Posterior cingulate gyrus (tissue), 11 donors: ENCODE data around the gene GALNTL6.

Experiments
- DNase-seq, 10 donors: peaks; one replicate each; pipeline versions ENCODE4 v3.0.0 to v3.0.0-alpha.2; 2020 to 2021; ENCODE audit warnings: mixed read lengths in 3 of 10
- intact Hi-C: fragments of 100-400 bp; cut with DNase I; formaldehyde crosslinking; loops from one replicate; pipeline ENCODE4 v1.15.1; 2023

Gene GALNTL6

DNA sequence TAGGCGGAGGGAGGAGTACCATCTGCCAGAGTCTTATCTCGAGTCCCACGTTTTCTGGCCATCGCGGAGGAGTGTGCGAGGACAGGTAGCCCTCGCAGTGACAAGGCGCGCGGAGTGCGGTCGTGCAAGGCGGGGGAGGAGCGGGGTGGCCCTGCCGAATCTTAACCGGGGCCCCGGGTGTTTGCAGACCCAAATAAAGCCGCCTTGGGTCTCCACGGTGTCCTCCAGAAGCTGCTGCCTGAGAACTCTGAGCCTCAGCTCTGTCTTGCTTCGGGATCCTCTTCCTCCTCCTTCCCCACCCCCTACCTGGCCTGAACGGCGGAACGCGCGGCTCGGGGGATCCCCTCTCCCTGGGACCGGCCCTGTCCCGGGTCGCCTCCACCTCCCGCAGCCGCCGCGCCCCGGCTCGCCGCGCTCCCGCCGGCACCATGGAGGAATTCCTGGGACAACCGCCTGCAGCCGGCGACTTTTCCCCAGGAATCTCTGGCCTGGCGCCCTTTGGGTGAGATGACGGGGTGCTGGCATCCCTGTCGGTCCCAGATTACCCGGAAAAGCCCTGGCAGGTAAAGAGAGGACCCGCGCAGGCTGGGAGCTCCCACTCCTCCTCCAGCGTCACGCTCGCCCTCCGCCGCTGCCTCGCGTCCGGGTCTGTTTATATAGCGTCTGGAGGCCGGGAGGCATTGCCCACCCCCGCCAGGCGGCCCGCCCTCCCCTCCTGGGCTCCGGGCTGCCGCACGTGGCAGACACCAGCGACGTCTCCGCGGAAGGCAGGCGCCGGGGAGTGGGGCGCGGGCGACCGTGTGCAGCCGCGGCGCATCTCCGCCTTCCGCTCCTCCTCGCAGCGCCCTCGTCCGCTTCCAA, at the start of gene GALNTL6:
GALNTL6 (plus strand) TSS at position 740 of the 861 bp plus-strand sequence.
- intact Hi-C loops = no loop called here
- peak in 9 of 10 donors; percentile 19 to 92 (median 39) for DNase-seq

DNA sequence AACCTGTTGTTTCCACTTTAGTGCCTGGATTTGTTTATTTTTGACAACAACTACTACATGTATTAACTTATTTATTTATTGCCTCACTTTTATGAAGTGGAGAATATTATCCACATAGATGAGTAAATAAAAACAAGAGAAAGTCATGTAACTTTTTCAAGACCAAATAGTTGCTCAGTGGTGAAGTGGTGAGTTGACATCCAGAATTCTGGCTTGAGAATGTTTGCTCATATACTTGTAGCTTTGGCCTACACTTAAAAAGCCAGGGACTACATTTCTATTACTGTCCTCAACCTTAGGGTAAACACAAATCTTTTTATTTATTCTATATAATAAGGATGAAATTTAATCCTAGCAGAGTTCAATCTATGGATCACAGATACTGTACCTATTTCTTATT, 47.7 kb upstream of the GALNTL6 start:
- intact Hi-C loops = no loop called here
- no peak for DNase-seq

DNA sequence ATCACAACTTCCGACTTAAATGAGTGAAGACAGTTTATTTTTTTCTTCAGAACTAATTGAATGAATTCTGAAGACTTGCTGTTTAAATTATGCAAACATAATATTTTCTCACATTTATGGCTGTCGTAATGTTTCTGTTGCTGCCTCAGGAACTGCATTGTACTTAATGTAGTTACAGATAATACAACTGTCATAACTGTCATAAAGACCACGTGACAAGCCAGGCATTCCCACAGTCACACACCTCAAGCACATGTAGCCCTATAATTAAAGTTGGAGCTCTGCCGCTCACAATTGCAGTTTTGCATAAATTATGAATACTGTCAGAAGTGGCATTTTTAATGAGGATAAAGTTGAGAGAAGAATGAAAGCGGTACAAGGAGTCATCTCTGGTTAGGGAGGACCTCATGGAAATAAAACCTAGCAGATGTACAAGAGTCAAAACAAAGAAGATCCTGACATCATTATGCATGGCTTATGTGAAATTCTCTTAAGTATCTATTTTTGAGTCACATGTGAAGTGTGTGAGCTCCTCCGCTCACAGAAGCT, 38.5 kb upstream of the GALNTL6 start:
- intact Hi-C loops = no loop called here
- no peak for DNase-seq

DNA sequence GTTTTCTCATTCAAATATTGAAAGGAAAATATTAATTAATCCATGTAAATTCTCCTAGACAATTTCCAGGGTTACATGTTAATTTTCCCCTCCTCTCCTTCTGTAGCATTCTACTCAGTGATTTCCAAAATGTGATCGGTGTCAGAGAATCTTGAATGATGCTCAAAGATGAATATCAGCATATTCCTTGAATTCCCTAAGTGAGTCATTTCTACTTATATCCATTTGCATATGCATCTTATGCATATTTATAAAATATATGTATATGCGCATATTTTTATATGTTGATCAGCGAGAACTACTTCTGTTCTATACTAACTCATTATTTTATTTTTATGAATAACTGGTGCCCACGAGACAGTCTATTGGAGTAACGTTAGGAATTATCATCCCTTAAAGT, 33.9 kb upstream of the GALNTL6 start:
- DNase-seq = no peak
- intact Hi-C loops = no loop called here

DNA sequence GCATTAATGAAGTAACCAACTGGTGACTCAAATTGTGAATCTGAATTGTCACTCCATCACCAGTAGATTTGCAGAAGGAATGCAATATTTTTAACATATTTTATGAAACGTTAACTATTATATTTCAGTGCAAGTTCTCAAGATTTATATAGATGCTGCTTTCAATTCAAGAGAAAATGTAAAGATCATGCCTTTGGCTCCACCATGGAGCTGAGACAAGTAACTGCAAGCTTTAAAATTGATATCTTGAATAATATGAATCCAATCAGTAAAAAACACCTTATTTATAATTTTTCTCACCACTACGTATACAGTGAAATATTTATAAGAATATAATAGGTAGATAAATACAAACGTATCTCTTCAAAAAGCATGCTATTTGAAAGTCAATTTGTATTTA, 27.8 kb upstream of the GALNTL6 start:
- intact Hi-C loops = no loop called here
- DNase-seq = no peak

DNA sequence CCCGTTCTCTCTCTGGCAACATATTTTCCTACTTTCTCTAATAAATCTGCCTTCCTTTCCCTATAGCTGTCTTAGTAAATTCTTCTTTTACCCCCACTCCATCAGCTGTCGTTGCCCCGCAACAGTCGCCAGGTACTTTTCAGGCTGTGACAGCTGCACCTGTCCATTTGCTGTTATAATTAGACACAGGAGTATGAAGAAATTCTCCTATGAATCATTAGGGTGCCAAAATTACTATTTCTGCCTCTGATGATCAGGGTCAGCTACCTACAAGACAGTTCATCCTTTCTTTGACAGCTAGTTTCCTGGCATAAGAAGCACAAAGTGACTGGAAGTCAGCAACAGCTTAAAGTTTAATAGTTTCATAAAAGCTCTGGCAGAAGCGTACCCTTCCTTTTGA, 19.5 kb upstream of the GALNTL6 start:
- DNase-seq = no peak
- intact Hi-C loops = no loop called here

DNA sequence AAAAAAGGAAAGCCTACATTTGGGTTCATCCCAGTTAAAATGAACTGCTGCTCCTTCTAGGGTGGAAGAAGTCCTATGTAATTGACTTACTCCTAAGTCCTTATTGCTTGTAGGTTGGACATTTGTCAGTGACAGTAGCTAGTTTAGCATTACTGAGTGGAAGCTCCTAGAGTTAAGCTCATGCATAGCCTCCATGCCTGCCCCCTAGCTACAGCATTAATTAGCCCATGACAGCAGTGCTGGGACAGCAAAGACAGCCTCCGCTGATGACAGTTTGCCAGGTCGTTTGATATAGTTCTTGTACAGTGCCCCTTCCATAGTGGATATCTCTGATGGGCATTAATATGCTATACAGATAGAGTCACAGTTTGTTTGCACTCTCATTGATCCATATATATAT, 18.7 kb upstream of the GALNTL6 start:
- peak in 1 of 10 donors; percentile 32 for DNase-seq
- intact Hi-C loops = no loop called here

DNA sequence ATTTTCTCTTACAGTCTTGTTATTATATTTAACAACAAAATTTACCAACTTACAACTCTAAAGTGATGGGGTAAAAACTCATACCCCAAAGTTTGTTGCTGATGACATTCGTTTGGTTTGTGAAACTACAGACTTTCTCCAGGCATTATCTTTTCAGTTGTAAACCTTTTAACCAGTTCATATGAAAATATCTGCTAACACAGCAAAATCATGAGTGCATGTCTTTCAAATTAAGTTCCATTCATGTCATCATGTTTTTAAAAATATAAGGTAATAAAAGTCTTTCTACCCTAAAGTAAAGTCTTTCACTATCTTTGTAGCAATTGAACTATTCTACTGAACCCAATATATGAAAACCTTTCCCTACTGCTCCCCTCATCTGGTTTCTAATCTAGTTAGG, 3.4 kb upstream of the GALNTL6 start:
- intact Hi-C loops = no loop called here
- DNase-seq = no peak

DNA sequence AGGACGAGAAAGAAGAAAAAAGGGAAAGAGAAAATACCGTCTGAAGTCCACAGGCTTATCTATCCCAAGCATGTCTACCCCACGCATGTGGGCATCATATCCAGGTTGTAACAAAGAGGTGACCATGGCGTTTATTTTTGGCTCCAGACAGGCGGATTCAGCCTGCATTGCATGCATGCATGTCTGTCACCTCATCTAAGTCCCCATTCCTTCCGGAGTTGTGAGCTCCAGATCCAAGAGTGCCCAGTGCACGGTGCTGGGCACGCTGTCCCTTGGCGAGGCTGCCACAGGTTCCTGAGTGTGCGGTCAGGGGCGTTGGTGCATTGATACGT, 905 bp upstream of the GALNTL6 start:
- DNase-seq = no peak
- intact Hi-C loops = no loop called here

DNA sequence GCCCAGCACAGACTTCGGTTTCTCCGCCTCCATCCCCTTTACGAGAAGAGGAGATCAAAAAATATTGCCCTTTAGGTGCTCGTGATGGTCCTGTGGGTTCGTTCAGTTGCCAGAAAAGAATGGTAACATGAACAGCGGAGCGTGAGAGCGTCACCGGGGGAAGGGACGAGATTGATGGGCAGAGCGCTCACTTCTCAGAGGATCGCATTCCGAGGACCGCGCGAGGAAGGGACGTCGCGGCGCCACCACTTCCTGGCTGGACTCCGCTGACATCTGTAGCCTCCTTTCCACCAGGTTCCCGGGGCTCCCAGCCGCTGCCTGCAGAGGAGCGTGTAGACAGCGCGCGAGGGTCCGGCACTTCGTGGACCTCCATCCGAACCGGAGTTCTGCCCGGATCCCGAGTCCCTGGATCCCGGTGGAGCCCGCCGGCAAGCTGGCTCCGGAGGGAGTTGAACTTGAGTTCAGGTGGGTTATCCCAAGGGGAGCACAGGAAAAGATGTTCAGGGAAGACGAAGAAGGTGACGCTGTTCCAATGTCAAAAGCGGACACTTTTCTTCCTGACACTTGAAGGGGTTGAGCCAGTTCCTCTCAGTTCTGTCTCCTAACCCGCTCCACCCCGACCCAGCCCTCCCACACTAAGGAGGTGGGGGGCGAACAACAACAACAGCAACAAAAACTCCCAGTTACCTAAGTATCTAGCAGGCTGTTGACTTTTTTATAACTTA, 484 bp downstream of the GALNTL6 start:
- DNase-seq = peak; percentile 11 to 86 (median 36)

DNA sequence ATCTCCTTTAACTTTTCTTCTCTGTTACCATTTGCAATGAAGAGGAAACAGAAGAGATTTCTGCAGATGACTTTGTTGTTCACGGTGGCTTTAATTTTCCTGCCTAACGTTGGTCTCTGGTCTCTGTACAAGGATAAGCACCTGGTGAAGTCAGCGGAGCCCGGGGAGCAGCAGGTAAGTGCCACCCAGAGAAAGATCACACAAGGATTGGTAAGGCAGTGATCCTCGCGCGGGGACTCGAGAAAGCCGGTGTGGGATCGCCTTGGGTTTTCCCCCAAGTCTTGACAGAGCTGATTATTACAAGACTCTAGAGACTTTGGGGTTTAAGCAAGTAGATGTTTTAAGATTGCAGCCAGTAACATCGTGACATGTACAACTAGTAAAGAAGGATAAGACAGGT, 1.3 kb downstream of the GALNTL6 start:
- DNase-seq = peak in 3 of 10 donors; percentile 50 to 80 (median 67)
- intact Hi-C loops = no loop called here

More for the DNA sequence above, 484 bp downstream of the GALNTL6 start:
- intact Hi-C loops = no loop called here

DNA sequence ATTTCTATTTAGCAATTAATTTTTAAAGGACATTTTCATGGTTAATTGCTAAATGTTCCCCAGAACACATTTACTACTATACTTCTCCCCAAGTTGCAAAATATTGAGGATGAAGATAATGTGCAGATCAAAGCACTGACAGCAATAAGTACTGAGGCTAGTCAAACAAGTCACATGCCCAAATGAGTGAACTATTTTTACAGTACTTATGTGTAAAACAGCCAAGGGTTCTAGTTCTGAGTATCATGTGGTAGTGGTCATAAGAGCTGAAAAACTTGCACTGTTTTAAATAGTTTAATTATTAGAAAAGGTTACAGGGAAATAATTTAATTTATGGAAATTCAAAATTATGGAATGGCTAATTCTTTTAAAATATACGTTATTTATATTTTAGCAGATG, 3.8 kb downstream of the GALNTL6 start:
- no peak for DNase-seq
- intact Hi-C loops = no loop called here

DNA sequence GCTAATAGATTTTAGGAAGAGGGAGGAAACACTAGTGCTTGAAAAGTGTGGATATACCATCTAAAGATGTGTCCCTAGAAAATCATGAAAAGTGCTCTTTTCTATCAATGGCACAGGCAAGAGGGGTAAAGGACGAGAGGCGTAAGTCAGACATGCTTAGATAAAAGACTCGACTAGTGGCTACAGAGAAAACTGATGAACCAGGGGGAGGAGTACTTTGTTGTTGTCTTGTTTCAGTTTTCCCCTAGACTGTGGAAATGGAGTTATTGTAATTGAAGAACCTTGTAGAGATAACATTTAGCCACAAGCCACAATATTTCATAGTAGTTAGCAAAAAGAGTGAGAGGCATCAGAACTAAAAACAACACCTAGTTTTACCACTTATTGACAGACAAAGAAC, 21.4 kb downstream of the GALNTL6 start:
- DNase-seq = no peak
- intact Hi-C loops = no loop called here

DNA sequence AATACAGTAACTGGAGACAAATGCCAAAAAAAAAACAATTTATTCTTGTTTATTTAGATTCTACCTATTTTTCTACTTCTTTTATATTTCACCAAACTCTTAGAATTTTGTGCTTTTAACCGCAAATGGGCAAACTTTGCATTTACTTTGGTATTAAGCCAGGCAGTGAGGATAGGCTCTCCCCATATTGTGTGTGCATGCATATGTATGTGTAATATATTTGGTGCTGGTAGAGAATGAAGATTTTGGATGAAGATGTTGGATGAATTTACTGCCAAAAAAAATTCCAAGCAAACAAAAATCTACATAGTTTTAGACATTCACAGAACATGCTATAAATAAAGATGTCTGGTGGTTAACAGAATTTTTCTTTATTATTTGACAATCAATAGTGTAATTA, 30.3 kb downstream of the GALNTL6 start:
- no peak for DNase-seq
- intact Hi-C loops = no loop called here

DNA sequence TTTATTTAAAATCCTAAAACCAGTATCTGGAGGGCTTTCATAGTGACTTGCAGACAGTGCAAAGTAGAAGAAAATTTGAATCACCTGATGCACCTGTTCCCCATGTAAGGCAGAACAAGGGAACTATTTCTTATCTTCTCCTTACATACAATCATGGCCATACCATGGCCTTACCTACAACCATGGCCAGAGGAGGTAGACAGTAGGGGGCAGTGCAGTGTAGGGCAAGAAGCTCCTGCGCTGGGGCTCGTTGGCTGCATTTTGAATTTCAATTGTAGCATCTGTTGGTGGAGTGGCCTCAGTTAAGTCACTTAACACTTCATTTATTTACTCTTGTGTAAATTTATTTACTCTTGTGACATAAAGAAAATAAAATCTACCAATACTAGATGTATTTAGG, 33.0 kb downstream of the GALNTL6 start:
- intact Hi-C loops = no loop called here
- DNase-seq = peak in 3 of 10 donors; percentile 17 to 35 (median 18)

DNA sequence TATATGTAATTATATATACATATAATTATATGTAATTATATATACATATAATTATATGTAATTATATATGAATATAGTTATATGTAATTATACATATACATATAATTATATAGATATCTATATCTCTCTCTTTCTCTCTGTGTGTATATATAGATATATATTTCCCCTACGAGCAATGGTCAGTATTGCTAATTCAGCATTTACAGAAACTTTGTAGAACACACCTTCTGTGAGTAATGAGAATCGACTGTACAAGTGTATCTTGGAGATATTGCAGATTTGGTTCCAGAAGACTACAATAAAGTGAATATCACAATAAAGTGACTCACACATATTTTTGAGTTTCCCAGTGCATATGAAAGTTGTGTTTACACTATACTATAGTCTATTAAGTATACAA, 33.7 kb downstream of the GALNTL6 start:
- DNase-seq = no peak
- intact Hi-C loops = no loop called here

DNA sequence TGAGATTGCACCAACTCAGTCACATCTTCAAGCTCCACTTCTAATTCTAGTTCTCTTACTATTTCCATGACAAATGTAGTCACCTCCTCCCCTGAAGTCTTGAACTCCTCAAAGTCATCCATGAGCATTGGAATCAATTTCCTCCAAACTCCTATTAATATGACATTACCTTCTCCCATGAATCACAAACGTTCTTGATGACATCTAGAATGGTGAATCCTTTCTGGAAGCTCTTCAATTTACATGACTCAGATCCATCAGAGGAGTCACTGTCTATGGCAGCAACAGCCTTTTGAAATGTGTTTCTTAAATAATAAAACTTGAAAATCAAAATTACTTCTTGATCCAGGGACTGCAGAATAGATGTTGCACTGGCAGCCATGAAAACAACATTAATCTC, 34.5 kb downstream of the GALNTL6 start:
- DNase-seq = no peak
- intact Hi-C loops = no loop called here

DNA sequence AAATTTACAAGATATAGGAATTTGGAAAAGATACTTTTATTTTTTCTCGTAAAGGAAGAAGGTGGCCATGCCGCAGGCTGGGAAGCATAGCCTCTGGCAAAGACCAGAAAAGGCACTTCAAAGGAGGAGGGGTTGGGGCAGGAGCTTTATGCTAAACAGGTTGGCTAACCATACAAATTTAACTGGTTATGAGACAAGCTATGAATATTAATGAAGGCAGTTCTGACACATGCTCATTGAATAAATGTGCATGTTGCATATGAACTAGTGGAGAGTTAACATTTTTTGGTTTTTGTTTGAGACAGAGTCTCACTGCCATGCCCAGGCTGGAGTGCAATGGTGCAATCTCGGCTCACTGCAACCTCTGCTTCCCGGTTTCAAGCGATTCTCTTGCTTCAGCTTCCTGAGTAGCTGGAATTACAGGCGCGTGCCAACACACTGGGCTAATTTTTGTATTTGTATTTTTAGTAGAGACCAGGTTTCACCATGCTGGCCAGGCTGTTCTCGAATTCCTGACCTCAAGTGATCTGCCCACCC, 36.5 kb downstream of the GALNTL6 start:
- intact Hi-C loops = no loop called here
- DNase-seq = peak in 1 of 10 donors; percentile 31

DNA sequence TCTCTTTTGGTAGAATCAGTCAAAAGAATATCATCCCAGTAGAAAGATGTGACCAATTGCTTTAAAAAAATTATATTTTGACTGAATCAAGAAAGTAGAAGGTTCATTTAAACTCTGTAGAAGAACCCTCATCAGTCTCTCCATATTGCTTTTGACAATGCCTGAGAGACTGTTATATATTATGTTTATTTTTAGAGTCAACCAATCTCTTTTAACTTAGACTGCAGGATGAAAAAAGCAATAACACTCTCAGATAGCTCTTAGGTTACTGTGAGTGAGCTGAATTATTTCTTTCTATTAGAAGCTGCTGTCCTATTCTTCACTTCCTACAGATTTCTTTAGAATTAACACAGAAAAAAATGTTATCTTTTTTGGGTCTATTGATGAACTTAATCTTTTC, 38.1 kb downstream of the GALNTL6 start:
- no peak for DNase-seq
- intact Hi-C loops = no loop called here

DNA sequence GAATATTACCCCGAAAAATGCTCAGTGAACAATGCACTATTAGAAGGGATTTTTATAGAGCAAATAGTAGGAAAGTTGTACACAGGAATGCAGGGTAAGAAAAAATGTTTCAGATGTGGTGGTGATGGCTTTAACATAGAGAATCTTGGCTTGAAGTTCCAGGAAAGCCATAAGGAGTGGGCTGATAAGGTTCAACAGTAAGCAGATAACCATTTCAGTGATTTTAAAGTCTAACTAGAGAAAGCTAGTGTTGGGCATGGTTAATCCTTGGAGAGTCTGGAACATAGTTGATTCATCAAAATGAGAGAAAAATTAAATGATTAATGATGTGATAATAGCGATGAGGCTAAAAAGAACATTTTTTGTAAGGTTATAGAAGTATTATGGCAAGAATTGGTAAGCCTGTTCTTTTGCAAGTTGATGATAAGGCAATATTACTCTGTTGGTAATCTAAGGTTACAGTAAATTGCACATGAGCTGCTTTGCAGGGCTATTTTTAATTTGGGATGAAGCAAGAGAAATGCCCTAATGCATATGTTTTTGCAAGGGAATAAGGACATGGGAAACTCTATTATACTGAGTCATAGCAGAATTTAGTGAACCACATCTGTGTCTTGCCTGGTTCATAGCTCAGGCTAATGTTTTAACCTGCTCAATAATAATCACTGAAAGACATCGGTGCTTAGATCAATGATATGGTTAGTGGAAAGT, 44.3 kb downstream of the GALNTL6 start:
- no peak for DNase-seq
- intact Hi-C loops = no loop called here

DNA sequence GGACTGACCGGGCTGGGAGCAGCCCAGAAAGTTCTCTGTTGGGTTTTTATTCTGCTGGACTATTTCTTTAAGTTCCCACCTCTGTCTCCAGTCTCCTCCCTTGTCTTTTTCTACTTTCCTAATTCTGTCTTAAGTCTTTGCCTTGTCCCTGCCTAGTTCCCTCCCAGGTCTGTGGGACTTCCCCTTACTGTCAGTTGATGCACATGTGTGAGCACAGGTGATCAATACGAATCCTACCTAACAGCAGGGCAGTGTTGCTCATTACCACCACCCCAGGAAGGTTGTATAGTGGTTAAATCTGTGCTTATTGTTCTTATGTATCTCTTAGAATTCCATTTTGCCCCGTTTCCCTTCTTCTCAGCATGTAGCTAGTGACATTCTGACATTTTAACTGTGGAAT, 62.1 kb downstream of the GALNTL6 start:
- no peak for DNase-seq
- intact Hi-C loops = no loop called here
